Measurements from ENCODE around the gene DAAM2. TPM values are rescaled to one million over a fixed set of nuclear protein-coding genes. Genes with fewer than 3 reads are reported as not detected.

DAAM2 gene
- total RNA-seq, 4 donors from 2014 or later: 200 to 373 (median 270) TPM

GRCh38 chr6:39806278-39806677, 14.1 kb downstream of the DAAM2 start:
- WGBS, 2 donors (ENCODE audit: low coverage in 1 of 2): 17 to 63% methylated on average over 1 of the region's 1 CpG
- Histone ChIP-seq H3K36me3 (no peaks in the 10 kb centered on the region), H3K9me3 (no peaks in the 10 kb centered on the region), H3K27ac (peak overlapping the region; percentile 55 to 99 (median 82)), H3K4me1 (peaks cover 17 to 99% (median 55%) of the 10 kb centered on the region in 3 donors), H3K27me3 (no peaks in the 10 kb centered on the region), H3K4me3 (no peak overlapping the region)
- TF ChIP-seq POLR2AphosphoS5 (IDR thresholded peaks at IDR 0.05): no peak
- no peak for TF ChIP-seq EP300 (IDR thresholded peaks at IDR 0.05)
- no peak for TF ChIP-seq POLR2A (IDR thresholded peaks at IDR 0.05)
- no peak for TF ChIP-seq CTCF (IDR thresholded peaks at IDR 0.05)
- ATAC-seq: no peak

- Histone ChIP-seq H3K9me3 (no peaks in the 10 kb centered on the region), H3K36me3 (no peaks in the 10 kb centered on the region), H3K27ac (peak overlapping the region; percentile 78 to 99 (median 94)), H3K4me3 (no peak overlapping the region), H3K27me3 (no peaks in the 10 kb centered on the region), H3K4me1 (peaks cover 21 to 99% (median 57%) of the 10 kb centered on the region in 3 donors)
- no peak for ATAC-seq
- WGBS, 2 donors (ENCODE audit: low coverage in 1 of 2): 72 to 83% methylated on average over 3 of the region's 3 CpGs
- TF ChIP-seq POLR2AphosphoS5 (IDR thresholded peaks at IDR 0.05) (no peak), CTCF (IDR thresholded peaks at IDR 0.05) (no peak), POLR2A (IDR thresholded peaks at IDR 0.05) (no peak), EP300 (IDR thresholded peaks at IDR 0.05) (no peak)
These were observed 16.2 kb downstream of the DAAM2 start for GRCh38 chr6:39808346-39808745.

GRCh38 chr6:39808964-39809363, 16.8 kb downstream of the DAAM2 start:
- H3K36me3 ChIP-seq: no peaks in the 10 kb centered on the region
- peaks cover 21 to 99% (median 57%) of the 10 kb centered on the region in 3 donors for H3K4me1 ChIP-seq
- WGBS, 2 donors (ENCODE audit: low coverage in 1 of 2): 40 to 53% methylated on average over 1 to 3 of the region's 5 CpGs
- H3K27me3 ChIP-seq: no peaks in the 10 kb centered on the region
- no peak overlapping the region for H3K4me3 ChIP-seq
- no peak for TF ChIP-seq CTCF (IDR thresholded peaks at IDR 0.05)
- no peak for TF ChIP-seq POLR2A (IDR thresholded peaks at IDR 0.05)
- TF ChIP-seq POLR2AphosphoS5 (IDR thresholded peaks at IDR 0.05): peak; percentile 75
- peak; percentile 50 for TF ChIP-seq EP300 (IDR thresholded peaks at IDR 0.05)
- H3K9me3 ChIP-seq: no peaks in the 10 kb centered on the region
- ATAC-seq: peak; percentile 70
- peak overlapping the region; percentile 78 to 99 (median 94) for H3K27ac ChIP-seq

- H3K9me3 ChIP-seq: no peaks in the 10 kb centered on the region
- 63% methylated on average over 3 of the region's 3 CpGs; no CpG with 5 or more reads in 1 of the 2 donors for WGBS, 2 donors (ENCODE audit: low coverage in 1 of 2)
- no peak overlapping the region for H3K4me3 ChIP-seq
- H3K27ac ChIP-seq: peak overlapping the region; percentile 85 to 99 (median 94)
- H3K4me1 ChIP-seq: peaks cover 23 to 100% (median 50%) of the 10 kb centered on the region in 3 donors
- ATAC-seq: no peak
- H3K36me3 ChIP-seq: peaks cover 0 to 14% of the 10 kb centered on the region in 2 donors
- TF ChIP-seq CTCF (IDR thresholded peaks at IDR 0.05) (no peak), EP300 (IDR thresholded peaks at IDR 0.05) (no peak), POLR2A (IDR thresholded peaks at IDR 0.05) (no peak), POLR2AphosphoS5 (IDR thresholded peaks at IDR 0.05) (no peak)
- H3K27me3 ChIP-seq: no peaks in the 10 kb centered on the region
These were observed 19.7 kb downstream of the DAAM2 start for GRCh38 chr6:39811835-39812345.

GRCh38 chr6:39812496-39812852, 20.3 kb downstream of the DAAM2 start:
- WGBS, 2 donors (ENCODE audit: low coverage in 1 of 2): 66% methylated on average over 2 of the region's 2 CpGs; no CpG with 5 or more reads in 1 of the 2 donors
- H3K27me3 ChIP-seq: no peaks in the 10 kb centered on the region

More at GRCh38 chr6:39812496-39812852, 20.3 kb downstream of the DAAM2 start:
- Histone ChIP-seq H3K9me3 (no peaks in the 10 kb centered on the region), H3K36me3 (peaks cover 0 to 14% of the 10 kb centered on the region in 2 donors), H3K27ac (peak overlapping the region; percentile 85 to 99 (median 94)), H3K4me3 (no peak overlapping the region), H3K4me1 (peaks cover 26 to 100% (median 56%) of the 10 kb centered on the region in 3 donors)
- no peak for TF ChIP-seq EP300 (IDR thresholded peaks at IDR 0.05)
- no peak for TF ChIP-seq POLR2A (IDR thresholded peaks at IDR 0.05)
- no peak for TF ChIP-seq CTCF (IDR thresholded peaks at IDR 0.05)
- TF ChIP-seq POLR2AphosphoS5 (IDR thresholded peaks at IDR 0.05): no peak
- peak; percentile 46 for ATAC-seq
